T-helper 22 cell (primary cell): ENCODE data around the gene LRIG1.

Source experiments
- DNase-seq: peaks from one replicate; pipeline ENCODE4 v3.0.0-alpha.2; 2020; ENCODE audit warnings: low read depth

Gene LRIG1

DNA sequence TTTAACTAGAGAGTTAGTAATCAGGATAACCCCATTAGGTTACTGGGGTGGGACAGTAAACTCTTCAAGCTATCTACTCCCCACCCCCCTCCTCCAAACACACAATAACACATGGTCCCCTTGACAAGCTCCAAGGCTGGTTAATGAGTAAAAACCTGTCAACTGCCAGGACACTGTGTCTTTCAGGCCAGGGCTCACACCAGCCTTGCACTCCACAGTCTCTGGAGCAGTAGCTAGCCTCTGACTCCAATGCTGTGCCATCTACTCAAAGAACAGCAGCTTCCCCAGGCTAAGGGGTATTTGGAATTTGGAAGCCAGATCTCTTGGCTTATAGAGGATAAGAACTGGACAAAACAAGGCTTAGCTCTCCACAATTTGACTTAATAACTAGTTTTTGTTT, 115.8 kb downstream of the LRIG1 start:
- DNase-seq = no peak

DNA sequence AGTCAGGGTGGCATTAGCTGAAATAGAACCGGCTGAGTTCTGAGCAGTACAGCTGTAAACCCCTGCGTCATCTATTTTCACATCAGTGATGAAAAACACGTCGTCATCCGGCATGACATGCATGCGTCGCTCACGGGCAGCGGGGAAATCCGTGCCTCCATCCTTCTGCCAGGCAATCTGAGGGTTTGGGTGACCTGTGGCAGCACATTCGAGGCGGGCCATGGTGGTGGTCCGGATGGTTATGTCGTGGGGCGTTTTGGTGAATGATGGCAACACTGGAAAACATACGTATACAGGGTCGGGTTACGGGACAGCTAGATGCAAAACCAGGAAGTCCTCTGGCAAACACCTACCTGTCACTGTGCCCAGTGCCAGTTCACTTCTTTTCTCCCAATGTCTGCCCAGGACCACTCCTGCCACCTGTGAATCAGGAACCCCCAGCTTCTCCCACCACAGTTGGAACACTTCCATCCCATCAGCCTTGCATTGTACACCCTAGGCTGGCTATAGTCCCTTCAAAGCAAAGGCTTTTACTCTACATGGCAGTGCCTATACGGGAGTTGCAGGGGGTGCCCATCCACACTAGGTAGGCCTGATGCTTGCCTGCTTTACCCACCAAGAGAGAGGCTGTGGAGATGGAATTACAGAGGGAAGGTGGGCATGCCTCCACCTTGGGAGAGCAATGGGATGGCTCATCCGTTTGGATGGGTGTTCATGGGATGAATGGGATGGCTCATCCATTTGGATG, 116.7 kb downstream of the LRIG1 start:
- DNase-seq = no peak

DNA sequence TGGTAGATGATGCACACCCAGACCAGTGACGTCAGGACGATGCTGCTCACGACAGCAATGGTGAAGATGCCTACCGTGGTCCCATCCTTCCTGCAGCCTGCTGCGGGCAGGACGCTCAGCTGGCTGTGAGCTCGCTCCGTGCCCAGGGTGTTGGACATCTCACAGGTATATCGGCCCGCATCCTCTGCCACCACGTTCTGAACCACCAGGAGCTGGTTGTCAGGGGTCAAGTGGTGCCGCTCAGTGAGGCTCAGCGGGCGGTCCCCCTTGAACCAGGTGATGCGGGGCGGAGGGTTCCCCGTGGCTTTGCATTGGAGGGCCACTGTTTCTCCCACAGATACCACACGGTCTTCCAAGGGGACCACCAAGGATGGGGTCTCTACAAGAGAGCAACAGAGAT, 117.8 kb downstream of the LRIG1 start:
- no peak for DNase-seq

DNA sequence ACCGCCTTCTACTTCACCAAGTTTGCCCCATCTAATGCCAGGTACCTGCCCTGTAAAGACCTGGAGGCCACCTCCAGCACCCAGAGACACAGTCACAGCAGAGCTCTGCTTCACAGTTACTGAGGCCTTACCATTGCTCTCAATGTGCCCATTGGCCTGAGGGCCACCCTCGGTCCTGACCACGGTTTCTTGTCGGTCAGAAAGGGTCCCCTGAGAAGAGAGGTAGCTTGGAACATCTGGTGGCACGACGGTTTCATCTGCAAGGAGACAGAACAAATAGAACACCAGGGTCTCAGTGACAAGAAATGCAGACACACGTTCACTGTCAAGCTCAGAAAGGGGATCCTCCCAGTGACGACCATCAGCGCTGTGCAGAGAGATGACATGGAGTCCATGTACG, 118.7 kb downstream of the LRIG1 start:
- DNase-seq = no peak

DNA sequence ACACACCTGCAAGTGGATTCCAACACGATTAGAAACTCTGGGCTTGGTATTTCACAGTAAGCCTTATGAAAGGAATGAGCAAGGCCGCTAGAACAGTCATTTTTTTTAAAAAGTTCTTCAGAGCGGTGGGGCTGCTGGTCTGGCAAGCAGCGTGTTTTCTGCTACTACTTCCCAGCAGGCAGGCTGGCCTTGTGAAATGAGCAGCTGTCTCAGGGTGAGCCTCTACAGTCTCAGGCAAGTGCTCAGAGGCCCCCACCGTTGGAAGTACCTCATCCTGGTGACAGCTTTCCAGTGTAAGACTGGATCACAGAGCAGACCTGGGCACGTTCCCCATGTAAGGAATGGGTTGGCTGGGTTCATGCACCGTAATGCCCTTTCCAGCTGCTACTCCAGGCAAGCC, 119.2 kb downstream of the LRIG1 start:
- DNase-seq = no peak

DNA sequence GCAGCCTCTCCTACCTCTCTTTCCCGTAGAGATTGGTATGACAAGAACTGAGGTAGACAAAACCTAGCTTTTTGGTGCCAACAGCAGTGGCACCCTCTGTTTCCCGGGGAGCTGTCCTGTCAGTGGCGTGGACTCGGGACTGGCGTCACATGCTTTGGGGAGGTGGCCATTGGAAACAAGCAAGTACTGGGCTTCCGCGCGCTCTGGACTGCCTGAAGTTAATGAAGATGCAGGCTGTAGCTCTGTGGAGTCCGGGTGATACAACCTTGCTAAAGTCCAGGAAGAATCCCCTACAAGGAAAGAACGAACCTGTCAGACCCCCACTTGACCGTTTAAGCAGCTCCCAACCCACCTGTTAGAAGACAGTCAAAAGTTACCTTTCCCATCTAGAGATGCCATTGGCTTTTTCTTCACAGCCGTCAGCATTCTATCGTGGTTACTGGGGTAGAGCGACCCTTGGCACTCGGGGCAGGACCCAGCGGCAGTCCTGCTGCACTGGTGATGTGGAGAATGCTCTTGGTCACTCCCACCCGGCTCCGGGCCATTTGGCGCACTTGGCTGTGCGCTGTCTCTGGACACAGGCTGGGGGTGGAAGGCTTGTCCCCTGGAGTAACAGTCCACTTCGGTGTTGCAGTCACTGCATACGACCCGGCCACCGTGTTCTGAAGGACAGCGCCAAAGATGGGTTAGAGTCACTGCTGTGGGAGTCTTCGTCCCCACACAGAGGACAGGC, 120.5 kb downstream of the LRIG1 start:
- no peak for DNase-seq

DNA sequence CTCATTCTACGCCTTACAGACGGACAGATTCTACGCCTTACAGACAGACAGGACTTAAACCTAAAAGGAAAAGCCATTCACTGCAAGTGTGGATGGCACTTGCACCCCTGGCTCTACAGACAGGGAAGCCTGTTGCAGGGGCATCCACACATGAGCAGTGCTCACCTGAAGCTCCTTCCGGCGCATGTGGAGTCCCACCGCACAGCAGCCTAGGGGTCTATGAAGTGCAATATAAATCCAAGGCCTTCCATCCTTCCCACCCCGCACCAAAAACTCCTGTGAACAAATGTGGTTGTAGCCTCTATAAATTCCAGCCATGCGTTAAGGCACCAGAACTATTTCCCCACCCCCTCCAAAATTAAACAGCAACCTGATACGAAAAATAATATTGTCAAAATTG, 121.3 kb downstream of the LRIG1 start:
- DNase-seq = no peak

DNA sequence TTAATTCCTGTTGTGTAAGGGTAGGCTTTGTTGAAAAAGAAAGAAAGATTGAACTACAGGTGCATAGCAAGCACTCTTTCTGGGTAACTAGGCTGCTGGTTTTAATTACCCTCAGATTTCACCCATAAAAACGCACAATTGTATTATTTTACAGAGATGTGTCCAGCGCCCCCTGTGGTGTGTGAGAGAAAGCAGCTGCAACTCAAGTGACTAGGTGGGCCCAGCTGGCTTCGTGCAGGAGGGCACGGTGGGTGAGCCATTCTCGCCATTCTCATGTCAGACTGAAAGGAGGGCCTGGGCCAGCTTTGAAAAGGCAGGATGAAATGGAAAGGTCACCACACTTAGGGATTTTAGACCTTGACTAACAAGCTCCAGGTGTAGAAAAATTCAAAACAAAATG, 122.6 kb downstream of the LRIG1 start:
- no peak for DNase-seq

DNA sequence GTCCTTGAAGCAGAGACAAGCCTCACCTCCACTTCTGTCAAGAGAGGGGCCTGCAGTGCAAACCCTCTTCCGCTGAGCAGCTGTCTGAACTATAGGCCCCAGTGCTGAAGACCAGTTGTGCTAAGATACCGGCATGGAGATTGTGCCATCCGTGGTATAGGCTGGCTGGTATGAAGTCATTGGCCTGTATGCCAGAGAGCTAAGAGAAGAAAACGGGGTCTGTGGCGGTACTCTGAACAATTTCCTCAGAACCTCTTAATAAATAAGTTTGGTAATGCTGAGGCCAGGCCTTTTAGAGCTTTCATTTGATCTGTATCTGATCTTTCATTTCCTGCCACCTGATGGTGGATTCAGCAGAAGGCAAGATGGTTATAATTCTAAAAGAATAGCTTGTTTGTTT, 123.0 kb downstream of the LRIG1 start:
- no peak for DNase-seq

DNA sequence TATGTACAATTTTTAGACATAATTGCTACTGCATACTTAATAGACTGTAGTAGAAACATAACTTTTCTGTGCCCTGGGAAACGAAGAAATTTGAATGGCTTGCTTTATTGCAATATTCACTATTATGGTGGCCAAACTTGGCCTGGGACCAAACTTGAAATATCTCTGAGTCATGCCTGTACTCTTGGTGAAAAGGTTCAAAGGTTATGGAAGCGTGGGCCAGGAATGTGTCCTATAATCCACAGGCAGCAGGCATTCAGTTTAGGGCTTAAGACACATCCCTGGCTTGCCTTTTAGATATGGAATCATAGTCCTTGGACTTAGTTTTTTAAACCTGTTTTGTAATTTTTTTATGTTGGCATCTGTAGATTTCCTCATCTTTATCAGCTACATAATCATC, 124.3 kb downstream of the LRIG1 start:
- DNase-seq = no peak

DNA sequence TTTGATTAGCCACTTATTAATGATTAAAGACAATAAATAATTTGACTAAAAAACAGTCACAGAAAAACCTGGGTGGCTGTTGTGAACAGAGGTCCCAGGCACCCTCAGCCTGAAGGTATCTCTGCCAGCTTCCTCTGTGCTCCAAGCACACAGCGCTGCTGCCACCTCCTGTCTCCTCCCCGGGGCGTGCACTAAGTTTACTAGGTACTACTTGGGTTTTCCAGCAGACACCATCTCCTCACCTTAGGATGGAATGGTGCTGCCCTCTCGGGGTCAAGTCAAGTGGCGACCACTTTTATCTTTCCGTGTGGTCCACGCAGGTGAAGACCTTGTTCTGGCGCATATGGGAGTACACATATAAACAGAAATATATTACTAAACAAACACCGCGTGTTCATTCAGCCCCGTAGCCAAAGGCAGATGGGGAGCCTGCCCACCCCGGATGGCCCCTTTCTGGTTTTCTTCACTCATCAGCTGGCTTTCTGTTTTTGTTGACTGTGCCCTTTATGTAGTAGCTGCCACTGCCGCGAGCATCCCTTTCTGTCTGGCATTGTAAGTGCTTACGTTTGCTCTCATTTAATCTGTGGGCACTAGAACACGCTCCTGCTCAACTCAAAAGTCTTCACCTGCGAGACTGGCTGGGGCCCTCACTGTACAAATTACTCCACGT, 128.0 kb downstream of the LRIG1 start:
- DNase-seq = no peak

DNA sequence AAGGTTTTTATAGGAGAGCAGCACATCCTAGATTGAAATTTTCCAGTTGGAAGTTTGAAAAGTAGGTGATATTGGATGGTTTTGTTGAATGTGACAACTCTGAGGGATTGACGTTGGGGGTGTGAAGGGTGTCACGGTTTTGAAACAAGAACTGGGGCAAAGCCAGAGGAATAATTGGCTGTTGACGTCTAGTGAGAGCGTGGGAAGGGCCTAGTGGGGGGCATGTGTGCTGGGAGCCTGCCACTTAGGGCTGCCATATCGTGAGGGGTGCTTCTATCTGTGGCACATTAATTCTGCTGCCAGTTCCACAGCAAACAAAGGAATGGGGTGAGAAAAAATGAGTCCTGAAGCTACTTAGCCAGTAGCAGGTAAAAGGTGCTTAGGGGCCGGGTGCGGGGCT, 129.4 kb downstream of the LRIG1 start:
- DNase-seq = no peak

DNA sequence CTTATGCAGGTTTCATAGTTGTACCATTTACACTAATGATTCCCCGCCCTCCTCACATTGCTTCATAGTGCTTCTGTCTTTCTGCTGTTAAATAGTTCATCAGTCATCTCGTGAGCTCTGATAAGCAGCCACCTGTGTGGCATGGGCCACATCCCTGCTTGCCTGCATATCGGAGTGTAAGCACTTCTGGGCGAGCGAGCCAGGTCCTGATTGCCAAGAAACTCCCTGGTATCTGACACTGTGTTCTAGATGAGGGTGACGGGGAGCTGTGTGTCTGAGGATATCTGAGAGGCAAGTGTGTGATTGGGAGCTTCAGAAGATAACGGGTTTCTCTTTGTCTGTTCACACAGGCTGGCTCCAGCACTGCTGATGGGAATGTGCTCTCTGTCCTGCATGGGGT, 130.6 kb downstream of the LRIG1 start:
- DNase-seq = no peak

DNA sequence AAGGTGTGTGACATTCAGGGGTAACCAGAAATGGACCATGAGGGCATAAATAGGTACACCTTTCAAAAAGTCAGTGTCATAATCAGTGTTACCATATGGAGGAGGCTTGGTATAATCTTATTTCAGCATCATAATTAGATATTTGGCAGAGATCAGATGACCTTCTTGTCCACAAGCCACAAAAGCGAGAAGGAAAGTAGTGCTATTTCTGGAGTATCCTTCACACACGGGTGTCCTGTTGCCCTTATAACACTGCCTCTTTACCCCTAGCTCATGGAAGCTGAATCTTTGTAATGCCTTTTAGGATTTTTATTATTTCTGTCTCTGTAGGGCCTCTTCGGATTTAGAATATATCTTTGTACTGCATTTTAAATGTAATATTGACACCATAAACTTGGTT, 132.8 kb downstream of the LRIG1 start:
- DNase-seq = no peak

DNA sequence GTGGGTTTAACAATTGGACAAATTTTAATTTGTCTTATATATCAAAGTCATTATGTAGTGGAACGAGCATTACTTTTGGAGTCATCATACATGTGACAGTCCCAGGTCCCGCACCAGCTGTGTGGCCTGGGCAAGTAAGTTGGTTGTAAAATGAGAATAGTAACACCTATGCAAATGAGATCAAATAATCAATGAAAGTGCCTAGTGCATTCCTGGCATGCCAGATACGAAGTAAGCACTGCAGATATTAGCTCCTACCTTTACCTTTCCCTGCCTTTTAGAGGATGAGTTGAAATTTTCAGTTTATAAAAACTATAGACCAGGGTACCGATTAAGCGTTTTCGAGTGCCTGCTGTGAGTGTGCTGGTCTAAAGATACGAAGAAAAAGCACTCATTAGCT, 134.1 kb downstream of the LRIG1 start:
- no peak for DNase-seq

DNA sequence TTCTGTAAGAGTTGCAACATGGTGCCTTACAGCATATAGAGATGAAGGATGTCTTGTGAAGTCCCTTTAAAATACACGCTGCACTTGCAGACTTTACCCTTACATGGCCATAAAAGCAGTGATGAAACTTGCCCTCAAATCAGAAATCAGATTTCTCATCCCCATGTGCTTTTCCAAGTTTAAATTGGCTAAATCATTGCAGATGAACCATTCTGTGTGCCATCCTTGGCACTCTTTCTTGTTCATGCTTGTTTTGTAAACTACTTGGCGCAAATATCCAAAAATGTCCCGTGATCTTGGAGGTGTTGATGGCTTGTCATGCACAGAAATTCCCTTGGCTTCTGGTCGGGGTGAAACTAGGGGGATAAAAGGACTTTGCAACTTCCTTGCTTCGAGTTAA, 135.7 kb downstream of the LRIG1 start:
- DNase-seq = no peak

DNA sequence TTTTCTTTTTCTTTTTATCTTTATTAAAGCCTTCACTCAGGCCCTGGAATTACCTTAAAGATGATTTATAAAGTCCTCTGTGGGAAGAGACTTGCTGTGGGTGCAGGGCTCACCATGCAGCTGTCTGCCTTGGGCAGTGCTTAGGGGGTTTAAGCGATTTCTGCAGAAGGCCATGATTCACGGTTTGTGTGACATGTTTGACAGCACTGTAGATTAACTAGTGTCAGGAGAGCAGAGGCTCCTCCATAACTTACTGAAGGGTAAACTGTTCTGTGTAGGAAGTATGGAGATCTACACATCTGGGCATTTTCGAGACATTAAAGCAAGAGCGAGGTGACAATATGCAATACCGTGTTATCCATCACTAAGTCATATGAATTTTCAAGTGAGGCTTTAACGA, 137.7 kb downstream of the LRIG1 start:
- no peak for DNase-seq

DNA sequence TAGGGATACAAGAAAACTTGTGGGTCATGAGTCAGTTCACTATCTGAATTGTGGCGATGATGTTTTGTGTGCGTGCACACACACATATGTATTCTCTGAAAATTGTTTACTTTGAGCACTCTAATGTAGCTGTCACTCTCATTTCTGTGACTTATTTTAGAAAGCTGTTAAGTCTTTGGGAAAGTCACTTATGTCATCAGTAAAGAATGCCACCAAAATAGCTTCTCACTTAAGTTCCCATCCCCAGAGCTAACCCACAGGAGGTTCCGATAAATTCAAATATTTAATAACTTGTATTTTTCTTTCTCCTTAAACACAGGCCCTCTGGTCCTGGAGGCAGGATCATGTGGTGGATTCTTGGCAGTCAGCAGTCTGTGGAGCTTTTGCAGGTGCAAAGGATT, 138.3 kb downstream of the LRIG1 start:
- no peak for DNase-seq

DNA sequence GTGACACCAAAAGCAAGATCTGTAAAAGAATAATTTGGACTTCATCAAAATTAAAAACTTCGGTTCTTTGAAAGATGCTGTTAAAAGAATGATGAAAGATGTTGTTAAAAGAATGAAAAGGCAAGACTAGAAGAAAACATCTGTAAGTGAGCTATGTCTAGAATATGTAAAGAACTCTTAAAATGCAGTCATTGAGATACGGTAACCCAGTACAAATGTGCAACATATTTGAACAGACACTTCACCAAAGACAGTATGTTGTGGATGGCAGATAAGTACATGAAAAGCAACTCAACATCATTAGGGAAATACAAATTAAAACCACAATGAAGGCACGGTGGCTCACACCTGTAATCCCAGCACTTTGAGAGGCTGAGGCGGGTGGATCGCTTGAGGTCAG, 139.5 kb downstream of the LRIG1 start:
- DNase-seq = no peak

DNA sequence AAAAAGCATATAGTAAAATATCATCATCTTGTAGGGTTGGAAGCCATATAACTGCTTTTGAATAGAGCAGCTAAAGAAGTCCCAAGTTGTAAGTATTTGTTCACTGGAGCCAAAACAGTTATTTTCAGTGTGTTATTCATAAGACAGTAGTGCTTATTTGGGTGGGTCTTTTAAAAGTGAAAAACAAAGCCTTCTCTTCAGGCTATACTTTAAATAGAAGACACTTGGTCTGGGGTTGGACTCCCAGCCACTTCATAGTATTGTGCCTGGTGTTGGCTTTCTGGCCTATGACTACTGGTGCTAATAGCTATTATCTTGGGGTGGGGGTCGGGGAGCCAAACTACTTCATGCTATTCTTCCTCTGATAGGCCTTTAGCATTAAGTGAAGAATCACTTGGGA, 144.8 kb downstream of the LRIG1 start:
- no peak for DNase-seq

DNA sequence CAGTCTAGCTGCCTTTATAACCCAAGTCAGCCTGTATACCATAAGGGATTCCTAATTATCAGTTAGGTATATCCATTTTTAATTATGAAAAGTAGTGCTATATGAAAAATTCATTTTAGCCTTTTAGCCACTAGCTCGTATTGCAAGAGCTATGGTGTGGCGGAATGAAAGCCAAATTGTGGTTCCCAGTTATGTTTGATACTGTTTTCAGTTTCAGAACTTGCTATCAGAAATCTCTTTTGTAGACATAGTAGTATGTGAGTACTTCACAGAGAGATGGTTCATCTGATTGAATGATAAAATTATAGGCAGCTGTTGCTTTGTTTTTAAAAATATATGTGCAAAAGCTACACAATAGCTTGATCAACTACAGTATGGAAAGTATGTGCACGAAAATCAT, 145.4 kb downstream of the LRIG1 start:
- no peak for DNase-seq

DNA sequence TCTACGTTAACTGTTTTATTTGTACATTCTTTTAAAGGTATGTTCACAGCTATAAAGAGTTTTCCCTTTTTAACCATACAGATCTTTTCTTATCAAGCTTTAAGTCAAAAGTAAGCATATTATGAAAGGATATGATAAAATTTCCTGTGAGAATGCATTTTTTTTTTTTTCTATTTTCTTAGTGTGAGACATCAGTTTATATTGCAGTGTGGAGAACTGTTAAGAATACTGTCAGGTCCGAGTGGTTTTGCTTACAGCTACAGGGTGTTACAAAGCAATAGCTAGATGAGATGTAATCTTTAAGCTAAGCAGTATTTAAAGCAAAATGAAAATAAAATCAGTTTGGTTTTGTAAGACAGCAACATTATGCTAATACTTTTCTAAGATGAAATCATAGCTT, 146.8 kb downstream of the LRIG1 start:
- DNase-seq = no peak

DNA sequence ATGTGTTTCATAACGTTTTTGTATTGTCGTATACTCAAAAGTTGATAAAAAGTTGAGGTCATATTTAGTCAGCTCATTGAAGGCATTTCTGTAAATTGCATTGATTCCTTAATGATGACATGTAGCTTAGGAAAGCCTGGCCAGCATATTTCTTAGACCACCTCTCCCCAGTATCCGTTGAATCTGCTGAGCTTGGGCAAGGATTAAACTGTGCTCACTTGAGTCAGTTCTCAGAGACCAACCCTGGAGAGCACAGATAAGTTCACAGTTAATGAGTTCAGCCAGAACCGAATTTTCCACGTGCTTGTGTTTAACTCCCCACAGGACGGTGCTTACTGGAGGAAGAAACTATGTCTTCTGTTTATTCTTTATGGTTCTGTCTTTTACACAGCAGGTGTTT, 147.3 kb downstream of the LRIG1 start:
- no peak for DNase-seq
